GM12872 (cell line): ENCODE data around the gene GTF2I.
"Not testable (repeated sequence)": the region's sequence is repeated elsewhere in the genome, so short reads cannot be mapped to it uniquely, and the experiment has no call there.

Experiments
- CTCF ChIP-seq: IDR thresholded peaks from 3 replicates; pipeline ENCODE4 v1.5.1; 2011; ENCODE audit warnings: low read depth, mild to moderate bottlenecking, low read length, moderate library complexity; ENCODE audit not compliant: insufficient read depth

The GTF2I gene

DNA sequence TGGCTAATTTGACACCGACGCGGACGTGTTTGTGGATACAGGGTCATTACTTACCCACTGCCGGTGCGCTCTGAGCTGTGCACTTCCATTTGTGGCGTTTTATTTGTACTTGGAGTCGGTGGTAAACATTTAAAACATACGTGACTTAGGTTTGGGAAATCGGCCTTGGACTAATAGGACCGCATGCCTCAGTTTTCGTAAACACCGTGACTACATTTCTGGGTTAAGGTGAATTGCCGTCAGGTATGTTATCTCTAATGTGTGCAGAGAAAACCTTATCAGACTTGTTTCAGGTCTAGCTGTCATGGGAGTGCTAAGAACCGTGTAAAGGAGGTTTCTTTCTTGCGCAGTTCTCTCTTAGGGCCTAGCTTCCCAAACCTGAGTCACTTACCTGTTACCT lies 64.6 kb downstream of the GTF2I start:
- no peak for TF ChIP-seq CTCF

DNA sequence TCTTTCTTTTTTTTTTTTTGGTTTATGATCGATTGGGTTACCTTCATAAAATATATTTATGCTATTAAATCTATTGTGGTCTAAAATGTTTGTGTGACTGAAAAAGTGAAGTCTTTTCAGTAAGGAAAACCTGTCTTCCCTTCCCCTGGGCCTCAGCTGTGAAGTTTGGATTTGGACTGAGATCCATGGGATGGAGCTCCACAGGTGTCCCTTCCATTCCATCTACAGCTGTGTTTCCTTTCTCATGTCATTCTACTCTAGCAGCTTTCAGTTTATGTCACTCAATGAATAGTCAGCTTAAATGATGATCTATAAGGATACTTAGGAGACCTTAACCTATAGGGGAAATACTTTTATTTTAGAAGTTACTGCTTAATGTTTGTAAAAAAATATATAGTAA lies 68.3 kb downstream of the GTF2I start:
- TF ChIP-seq CTCF = no peak

- TF ChIP-seq CTCF = no peak
These were observed 69.0 kb downstream of the GTF2I start for GRCh38 chr7:74726309-74727101.

DNA sequence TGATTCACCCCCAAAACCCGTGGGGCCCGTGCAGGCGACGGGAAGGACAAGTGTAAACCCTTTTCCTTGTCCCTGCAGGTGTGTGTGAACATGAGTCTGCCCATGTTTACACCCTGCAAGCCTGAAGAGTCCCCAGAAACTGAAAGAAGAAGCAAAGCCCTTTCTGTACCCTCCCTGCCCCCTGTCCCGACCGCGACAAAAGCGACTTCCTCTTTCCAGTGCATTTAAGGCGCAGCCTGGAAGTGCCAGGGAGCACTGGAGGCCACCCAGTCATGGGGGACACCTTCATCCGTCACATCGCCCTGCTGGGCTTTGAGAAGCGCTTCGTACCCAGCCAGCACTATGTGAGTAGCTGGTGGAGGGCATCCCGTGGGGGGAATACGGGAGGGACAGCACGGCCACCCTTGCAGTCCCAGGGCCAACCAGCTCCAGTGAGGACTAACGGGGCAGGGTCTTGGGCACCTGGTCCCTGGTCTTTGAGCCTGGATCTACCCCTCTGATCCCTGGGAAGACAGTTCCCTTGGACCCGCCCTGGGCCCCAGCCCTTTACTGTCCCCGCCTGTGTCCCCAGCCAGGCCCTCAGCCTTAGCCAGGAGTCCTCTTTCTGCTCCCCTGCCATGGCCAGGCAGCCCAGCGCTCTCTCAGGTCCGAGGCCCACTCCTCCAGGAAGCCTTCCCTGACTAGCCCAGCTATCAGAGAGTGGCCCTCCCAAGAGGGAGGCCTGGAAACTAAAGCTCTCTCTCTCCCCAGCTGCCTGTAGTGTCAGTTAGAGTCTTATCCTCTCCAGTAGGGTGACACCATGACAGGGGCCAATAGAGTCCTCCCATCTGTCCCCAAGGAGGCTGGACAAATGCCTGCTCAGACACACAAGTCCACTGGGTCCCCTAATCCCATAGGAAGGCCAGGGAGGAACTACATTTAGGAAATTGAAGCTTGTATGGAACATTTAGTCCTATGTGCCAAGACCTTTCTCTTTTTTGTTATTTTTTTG lies 116.5 kb downstream of the GTF2I start, which contains the start of gene NCF1:
Gene NCF1, plus strand, starts transcription at position 252 of the 991 bp plus-strand sequence. Its CDS starts 21 bp downstream, at position 273.
- not testable (repeated sequence) for TF ChIP-seq CTCF
